ENCODE data around the gene CREB3L2. TPM values are rescaled to one million over a fixed set of nuclear protein-coding genes. Genes with fewer than 3 reads are reported as not detected.

CREB3L2 gene
- total and polyA plus RNA-seq, 8 donors, result 5.8 to 258 (median 23.6) TPM

- intact Hi-C loops (cut with DNase I; ENCODE audit: low total_unique reads), result no loop called here
- 2 to 5% (median 3%) methylated on average over 15 to 28 of the region's 28 CpGs for WGBS, 5 donors
- Histone ChIP-seq H3K27ac (peak overlapping the region; percentile 95 to 99 (median 97)), H3K4me1 (peaks cover 8 to 41% (median 31%) of the 10 kb centered on the region in 4 donors), H3K27me3 (no peaks in the 10 kb centered on the region), H3K4me3 (peak overlapping the region; percentile 83 to 97 (median 92)), H3K36me3 (no peaks in the 10 kb centered on the region), H3K9me3 (no peaks in the 10 kb centered on the region)
- TF ChIP-seq CTCF (IDR thresholded peaks at IDR 0.05) (peak in 6 of 7 experiments; percentile 59 to 93 (median 85)), POLR2AphosphoS5 (IDR thresholded peaks at IDR 0.05) (peak in 2 of 3 donors; percentile 47 to 63), EP300 (IDR thresholded peaks at IDR 0.05) (no peak), POLR2A (IDR thresholded peaks at IDR 0.05) (no peak)
- peak; percentile 99 to 100 for DNase-seq
Observed at GRCh38 chr7:138002096-138002827, 376 bp upstream of the CREB3L2 start.

GRCh38 chr7:138000081-138000701 lies 1.7 kb downstream of the CREB3L2 start:
- Histone ChIP-seq H3K9me3 (no peaks in the 10 kb centered on the region), H3K27me3 (no peaks in the 10 kb centered on the region), H3K4me1 (peaks cover 20 to 61% (median 46%) of the 10 kb centered on the region in 4 donors), H3K4me3 (peak overlapping the region; percentile 83 to 97 (median 92)), H3K27ac (peak overlapping the region; percentile 22 to 99 (median 97)), H3K36me3 (no peaks in the 10 kb centered on the region)
- WGBS, 5 donors, result 11 to 20% (median 14%) methylated on average over 7 of the region's 7 CpGs
- peak; percentile 33 to 89 for DNase-seq
- intact Hi-C loops (cut with DNase I; ENCODE audit: low total_unique reads), result no loop called here
- TF ChIP-seq POLR2A (IDR thresholded peaks at IDR 0.05), result no peak
- no peak for TF ChIP-seq CTCF (IDR thresholded peaks at IDR 0.05)
- peak in 2 of 3 donors; percentile 44 to 68 for TF ChIP-seq POLR2AphosphoS5 (IDR thresholded peaks at IDR 0.05)
- peak; percentile 32 for TF ChIP-seq EP300 (IDR thresholded peaks at IDR 0.05)

GRCh38 chr7:137999496-138000080 lies 2.3 kb downstream of the CREB3L2 start:
- DNase-seq, result no peak
- peaks cover 25 to 65% (median 49%) of the 10 kb centered on the region in 4 donors for H3K4me1 ChIP-seq
- no peaks in the 10 kb centered on the region for H3K9me3 ChIP-seq
- peak overlapping the region; percentile 83 to 97 (median 92) for H3K4me3 ChIP-seq
- intact Hi-C loops (cut with DNase I; ENCODE audit: low total_unique reads), result loop anchor here (5.0 kb wide), 1 partner anchor 82 kb away; no protein-coding TSS in a partner anchor
- TF ChIP-seq CTCF (IDR thresholded peaks at IDR 0.05), result no peak
- no peak for TF ChIP-seq POLR2A (IDR thresholded peaks at IDR 0.05)
- no peak for TF ChIP-seq EP300 (IDR thresholded peaks at IDR 0.05)
- no peak for TF ChIP-seq POLR2AphosphoS5 (IDR thresholded peaks at IDR 0.05)
- WGBS, 5 donors, result 19 to 48% (median 27%) methylated on average over 4 of the region's 4 CpGs
- peak overlapping the region; percentile 22 to 99 (median 97) for H3K27ac ChIP-seq
- no peaks in the 10 kb centered on the region for H3K27me3 ChIP-seq
- H3K36me3 ChIP-seq, result no peaks in the 10 kb centered on the region

- Histone ChIP-seq H3K4me1 (peaks cover 38 to 78% (median 62%) of the 10 kb centered on the region in 4 donors), H3K4me3 (peak overlapping the region in 2 of 4 donors; percentile 12 to 83), H3K9me3 (no peaks in the 10 kb centered on the region), H3K27ac (peak overlapping the region in 4 of 5 donors; percentile 95 to 99 (median 98)), H3K27me3 (no peaks in the 10 kb centered on the region), H3K36me3 (no peaks in the 10 kb centered on the region)
- DNase-seq, result no peak
- intact Hi-C loops (cut with DNase I; ENCODE audit: low total_unique reads), result loop anchor here (5.0 kb wide), 1 partner anchor 81 kb away; no protein-coding TSS in a partner anchor
- 0 to 28% (median 0%) methylated on average over 1 of the region's 1 CpG for WGBS, 5 donors
- TF ChIP-seq EP300 (IDR thresholded peaks at IDR 0.05) (no peak), POLR2AphosphoS5 (IDR thresholded peaks at IDR 0.05) (peak in 1 of 3 donors; percentile 11)
Observed at GRCh38 chr7:137998250-137998649, 3.6 kb downstream of the CREB3L2 start.
